Measurements from ENCODE around the gene FCMR. TPM values are rescaled to one million over a fixed set of nuclear protein-coding genes. Genes with fewer than 3 reads are reported as not detected.

FCMR gene
- total and polyA plus RNA-seq, 10 of the 15 experiments (the other 5 are each of a cell fraction or from before 2014, with no cell fraction given) = 79.7 to 245 (median 123) TPM

GRCh38 chr1:206883160-206883559, 38.6 kb downstream of the FCMR start:
- Histone ChIP-seq H2AFZ (ENCODE audit: control insufficient read depth, low read depth, low read length) (no peak overlapping the region), H3K4me3 (no peak overlapping the region), H3K27me3 (replicated peaks in 1 of 2; ENCODE audit: control insufficient read depth in 2 of 2, insufficient read depth in 2 of 2, low read length in 1 of 2) (no peaks in the 10 kb centered on the region), H3K79me2 (ENCODE audit: control insufficient read depth, insufficient read depth, low read length) (no peaks in the 10 kb centered on the region), H3K4me2 (ENCODE audit: control insufficient read depth, insufficient read depth) (no peak overlapping the region), H3K4me1 (ENCODE audit: control insufficient read depth, insufficient read depth, low read length) (no peaks in the 10 kb centered on the region), H3K36me3 (ENCODE audit: control insufficient read depth in 2 of 2, insufficient read depth in 2 of 2, low read length in 1 of 2) (no peaks in the 10 kb centered on the region), H3K27ac (ENCODE audit: control insufficient read depth, insufficient read depth) (no peak overlapping the region), H4K20me1 (ENCODE audit: control insufficient read depth, insufficient read depth) (no peaks in the 10 kb centered on the region), H3K9ac (ENCODE audit: control insufficient read depth, insufficient read depth, low read length) (no peak overlapping the region), H3K9me3 (replicated peaks; ENCODE audit: control insufficient read depth, insufficient read depth, low read length) (peaks cover 3% of the 10 kb centered on the region; the same call in 2 of the 3 replicates)
- TF ChIP-seq SPI1 (IDR thresholded peaks at IDR 0.05; ENCODE audit: borderline replicate concordance, insufficient read depth, low read depth, low read length) (no peak), LARP7 (IDR thresholded peaks at IDR 0.05) (no peak), KLF5 (IDR thresholded peaks at IDR 0.05; ENCODE audit: partially characterized antibody) (no peak), PKNOX1 (IDR thresholded peaks at IDR 0.05) (no peak), REST (IDR thresholded peaks at IDR 0.05; ENCODE audit: low read depth, low read length) (no peak), ZNF274 (IDR thresholded peaks at IDR 0.05; ENCODE audit: insufficient read depth, insufficient read length) (no peak), HSF1 (IDR thresholded peaks at IDR 0.05; ENCODE audit: low read depth, low read length) (no peak), IRF3 (IDR thresholded peaks at IDR 0.05) (no peak), MEF2B (IDR thresholded peaks at IDR 0.05; ENCODE audit: partially characterized antibody, poor library complexity, severe bottlenecking) (no peak), MAX (IDR thresholded peaks at IDR 0.05; ENCODE audit: low read depth, low read length) (no peak), SIX5 (IDR thresholded peaks at IDR 0.05; ENCODE audit: low read depth, low read length, severe bottlenecking) (no peak), PAX5 (IDR thresholded peaks at IDR 0.05; ENCODE audit: borderline replicate concordance, low read depth, low read length) (no peak), USF2 (IDR thresholded peaks at IDR 0.05; ENCODE audit: borderline replicate concordance, low read depth, low read length) (no peak), BACH1 (IDR thresholded peaks at IDR 0.05; ENCODE audit: borderline replicate concordance) (no peak)
- ChIA-PET POLR2A (interaction anchor here (1.4 kb wide), 1 partner anchor 66 kb away, joined by 3 read pairs; no protein-coding TSS in a partner anchor), CTCF (interaction anchor here (0.9 to 3.4 kb wide), 16 partner anchors 9 to 906 kb away, joined by 3 to 22 read pairs (median 4); partner anchors contain the start of gene IL20), SMC1A (ENCODE audit: uncharacterized antibody, unreplicated experiment) (interaction anchor here (1.0 to 3.6 kb wide), 9 partner anchors 12 to 148 kb away, joined by 3 to 16 read pairs (median 5); partner anchors contain the start of gene IL20), RAD21 (ENCODE audit: unreplicated experiment) (interaction anchor here (1.3 to 1.5 kb wide), 2 partner anchors 9 to 148 kb away, joined by 3 to 5 read pairs; no protein-coding TSS in a partner anchor)
- in situ Hi-C loops (cut with MboI) = no loop called here
- FAIRE-seq = no peak
- intact Hi-C loops (cut with micrococcal nuclease; ENCODE audit: unreplicated experiment) = no loop called here
- no peak for DNase-seq (ENCODE audit: low read depth, low spot score)
- no TSS peak for BruUV-seq (replicated peaks)
- ATAC-seq = no peak
- WGBS (ENCODE audit: insufficient coverage, insufficient replicate concordance, low lambda C conversion rate, missing lambda C conversion rate) = 93% methylated on average over 1 of the region's 1 CpG

Measured in GM12878 (cell line).